Lower leg skin (tissue), 4 donors: Measurements from ENCODE around the gene GRIK2. TPM values are rescaled to one million over a fixed set of nuclear protein-coding genes. Genes with fewer than 3 reads are reported as not detected.

Experiments
- DNase-seq, 2 donors: peaks; one replicate each; pipeline ENCODE4 v3.0.0-alpha.2; 2019; ENCODE audit warnings: low spot score in 2 of 2
- H3K4me3 ChIP-seq: fragments of 200-600 bp; sonication (generic); 2 replicates; pipeline ENCODE4 v1.5.1; 2017; ENCODE audit warnings: mild to moderate bottlenecking, low read depth; ENCODE audit not compliant: poor library complexity, severe bottlenecking
- POLR2A ChIP-seq, 2 donors: fragments of 450-650 bp; IDR thresholded peaks; one replicate each; pipeline ENCODE4 v1.6.1; 2016 to 2017; ENCODE audit warnings: antibody characterized with exemption in 2 of 2, mild to moderate bottlenecking in 1 of 2, moderate library complexity in 1 of 2
- WGBS, 2 donors: methylation state at CpG; one replicate each; pipeline ENCODE4 v1.1.5; 2018; 5-methylcytosine and 5-hydroxymethylcytosine counted together
- intact Hi-C: fragments of 100-400 bp; cut with DNase I; formaldehyde crosslinking; loops from one replicate; pipeline ENCODE4 v1.15.0; 2023; ENCODE audit warnings: low total_unique reads
- total RNA-seq, 4 donors: library from RNA; depleted of rRNA; stranded (reverse); fragments of >200 nt; gene quantifications; one replicate each; pipeline ENCODE4 v1.1.0, GENCODE V29; 2016
- TF ChIP-seq, protein P1 (sequence below), 3 donors: fragments of 450-650 bp; IDR thresholded peaks; one replicate each; pipeline ENCODE4 v1.5.1; 2016; ENCODE audit warnings: antibody characterized with exemption in 3 of 3, mild to moderate bottlenecking in 3 of 3, moderate library complexity in 2 of 3

Gene GRIK2
- total RNA-seq, 4 donors from 2014 or later, result 0.04 to 2.0 (median 0.60) TPM

DNA sequence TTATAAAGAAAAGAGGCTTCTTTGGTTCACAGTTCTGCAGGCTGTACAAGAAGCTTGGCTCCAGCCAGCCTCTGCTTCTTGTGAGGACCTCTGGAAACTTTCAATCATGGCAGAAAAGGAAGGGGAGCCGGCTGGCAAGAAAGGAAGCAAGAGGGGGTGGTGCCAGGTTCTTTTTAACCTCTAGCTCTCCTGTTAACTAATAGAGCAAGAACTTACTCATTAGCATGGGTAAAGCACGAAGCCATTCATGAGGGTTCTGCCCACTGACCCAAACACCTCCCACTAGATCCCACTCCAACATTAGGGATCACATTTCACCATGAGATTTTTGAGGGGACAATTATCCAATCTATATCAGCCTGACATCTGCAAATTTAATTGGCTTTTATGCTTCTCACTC, 347.1 kb downstream of the GRIK2 start:
- WGBS, 2 donors, result 55 to 66% methylated on average over 2 of the region's 2 CpGs
- H3K4me3 ChIP-seq, result no peak overlapping the region
- TF ChIP-seq POLR2A (IDR thresholded peaks at IDR 0.05), result no peak
- TF ChIP-seq, protein P1, sequence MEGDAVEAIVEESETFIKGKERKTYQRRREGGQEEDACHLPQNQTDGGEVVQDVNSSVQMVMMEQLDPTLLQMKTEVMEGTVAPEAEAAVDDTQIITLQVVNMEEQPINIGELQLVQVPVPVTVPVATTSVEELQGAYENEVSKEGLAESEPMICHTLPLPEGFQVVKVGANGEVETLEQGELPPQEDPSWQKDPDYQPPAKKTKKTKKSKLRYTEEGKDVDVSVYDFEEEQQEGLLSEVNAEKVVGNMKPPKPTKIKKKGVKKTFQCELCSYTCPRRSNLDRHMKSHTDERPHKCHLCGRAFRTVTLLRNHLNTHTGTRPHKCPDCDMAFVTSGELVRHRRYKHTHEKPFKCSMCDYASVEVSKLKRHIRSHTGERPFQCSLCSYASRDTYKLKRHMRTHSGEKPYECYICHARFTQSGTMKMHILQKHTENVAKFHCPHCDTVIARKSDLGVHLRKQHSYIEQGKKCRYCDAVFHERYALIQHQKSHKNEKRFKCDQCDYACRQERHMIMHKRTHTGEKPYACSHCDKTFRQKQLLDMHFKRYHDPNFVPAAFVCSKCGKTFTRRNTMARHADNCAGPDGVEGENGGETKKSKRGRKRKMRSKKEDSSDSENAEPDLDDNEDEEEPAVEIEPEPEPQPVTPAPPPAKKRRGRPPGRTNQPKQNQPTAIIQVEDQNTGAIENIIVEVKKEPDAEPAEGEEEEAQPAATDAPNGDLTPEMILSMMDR (IDR thresholded peaks at IDR 0.05), result no peak
- intact Hi-C loops, result no loop called here
- DNase-seq, result no peak

DNA sequence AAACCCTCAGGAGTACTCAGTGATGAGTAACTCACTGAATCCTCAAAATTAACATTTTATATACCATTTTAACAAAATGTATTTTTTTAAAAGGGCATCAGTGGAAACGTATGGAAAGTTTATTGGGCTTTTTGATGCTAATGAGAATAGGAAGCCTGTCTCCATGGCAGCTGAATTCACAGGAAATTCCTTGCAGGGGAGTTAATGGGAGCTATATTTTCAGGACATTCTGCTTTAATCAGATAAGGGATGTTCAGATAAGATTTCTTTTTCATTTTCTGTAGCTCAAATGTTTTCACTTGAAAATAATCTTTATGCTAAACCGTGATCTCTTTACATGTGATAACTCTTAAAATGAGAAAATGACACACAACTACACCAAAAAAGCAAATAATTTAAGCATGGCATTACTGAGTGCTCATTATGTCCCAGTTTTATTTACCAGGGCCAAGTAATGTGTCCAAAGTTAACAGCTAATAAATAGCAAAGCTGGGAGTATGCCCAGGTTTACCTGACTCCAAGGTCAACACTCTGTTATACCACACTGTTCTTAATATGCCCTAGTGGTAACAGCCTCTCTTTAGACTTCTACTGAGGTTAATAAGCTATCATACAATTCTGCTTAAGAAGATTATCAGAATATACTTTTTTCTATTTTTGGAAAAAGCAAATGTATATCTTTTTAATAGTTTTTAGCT, 348.1 kb downstream of the GRIK2 start:
- H3K4me3 ChIP-seq, result no peak overlapping the region
- no peak for DNase-seq
- WGBS, 2 donors, result 26 to 45% methylated on average over 2 of the region's 2 CpGs
- no peak for TF ChIP-seq POLR2A (IDR thresholded peaks at IDR 0.05)
- TF ChIP-seq, protein P1 (IDR thresholded peaks at IDR 0.05), result no peak
- intact Hi-C loops, result no loop called here

DNA sequence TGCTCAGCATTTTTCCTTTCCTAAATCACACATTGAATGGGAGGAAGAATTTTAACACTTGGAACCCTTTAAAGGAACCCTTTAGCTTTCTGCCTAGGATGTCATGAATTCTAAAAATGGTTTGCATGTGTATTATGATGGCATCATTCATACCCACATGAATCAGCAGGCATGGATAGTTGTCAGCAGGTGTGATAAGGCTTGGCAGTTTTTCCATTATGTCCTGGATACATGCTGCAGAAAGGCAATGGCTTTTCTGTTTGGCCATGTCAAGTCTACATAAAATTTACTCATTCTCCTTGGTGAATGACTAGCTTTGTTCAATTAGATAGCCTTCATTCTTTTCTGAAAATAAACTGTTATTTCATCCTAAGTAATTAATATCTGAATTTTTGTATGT, 353.7 kb downstream of the GRIK2 start:
- no peak for DNase-seq
- H3K4me3 ChIP-seq, result no peak overlapping the region
- intact Hi-C loops, result no loop called here
- no peak for TF ChIP-seq POLR2A (IDR thresholded peaks at IDR 0.05)
- TF ChIP-seq, protein P1 (IDR thresholded peaks at IDR 0.05), result no peak

DNA sequence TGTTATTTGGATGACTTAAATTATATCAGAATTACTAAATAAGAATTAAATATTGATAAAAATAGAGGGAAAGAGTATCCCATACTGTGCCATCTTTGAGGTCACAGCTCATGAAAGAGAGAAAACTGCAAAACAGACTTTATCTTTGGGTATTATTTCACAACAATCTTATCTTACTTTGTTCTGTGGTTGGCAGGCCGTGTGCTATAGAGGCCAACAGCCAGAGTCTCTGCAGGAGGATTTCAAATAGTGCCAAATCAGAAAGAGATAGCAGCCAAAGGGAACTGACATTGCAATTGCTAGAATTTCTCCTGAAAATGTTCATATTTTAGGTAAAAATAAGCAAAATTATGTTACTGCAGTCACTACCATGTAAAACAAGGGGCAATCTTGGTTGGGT, 354.2 kb downstream of the GRIK2 start:
- TF ChIP-seq, protein P1 (IDR thresholded peaks at IDR 0.05), result no peak
- no peak for TF ChIP-seq POLR2A (IDR thresholded peaks at IDR 0.05)
- 25 to 39% methylated on average over 1 of the region's 1 CpG for WGBS, 2 donors
- no peak for DNase-seq
- intact Hi-C loops, result no loop called here
- H3K4me3 ChIP-seq, result no peak overlapping the region

DNA sequence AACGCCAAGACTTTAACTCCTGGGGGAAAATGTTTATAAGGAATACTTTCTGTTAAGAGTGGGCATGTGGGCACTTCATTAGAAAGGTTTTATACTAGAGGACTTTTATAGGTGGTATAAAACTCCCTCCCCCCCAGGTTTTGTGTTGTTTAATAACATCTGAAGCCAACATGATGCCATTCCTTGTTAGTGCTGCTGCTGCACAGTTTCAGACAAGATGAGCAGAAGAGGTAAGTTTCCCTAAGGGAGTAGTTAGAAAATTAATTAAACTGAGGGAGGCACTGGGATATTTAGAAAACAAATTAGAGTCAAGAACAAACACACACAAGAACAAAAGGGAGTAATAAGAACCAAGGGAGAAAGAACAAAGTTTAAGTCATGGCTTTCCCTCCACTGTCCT, 362.4 kb downstream of the GRIK2 start:
- no peak for DNase-seq
- intact Hi-C loops, result no loop called here
- TF ChIP-seq POLR2A (IDR thresholded peaks at IDR 0.05), result no peak
- TF ChIP-seq, protein P1 (IDR thresholded peaks at IDR 0.05), result no peak
- no peak overlapping the region for H3K4me3 ChIP-seq
- 76 to 91% methylated on average over 1 of the region's 1 CpG for WGBS, 2 donors

DNA sequence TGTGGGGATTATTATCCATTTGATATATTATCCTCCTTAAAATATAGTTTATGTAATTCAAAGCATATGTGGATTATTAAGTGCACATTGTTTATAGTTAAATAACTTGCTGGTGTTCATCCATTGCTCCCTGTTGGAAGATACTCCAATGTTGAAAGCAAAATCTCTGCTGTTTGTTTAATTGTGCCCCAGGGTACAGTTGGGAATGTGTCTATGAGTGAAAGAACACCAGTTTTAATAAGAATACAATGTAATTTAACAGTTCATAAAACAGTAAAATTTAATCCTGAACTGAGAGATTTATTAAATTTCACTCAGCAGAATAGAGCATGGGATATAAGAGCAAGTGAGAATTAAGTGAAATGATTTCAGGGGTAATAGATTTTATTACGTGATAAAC, 364.9 kb downstream of the GRIK2 start:
- TF ChIP-seq POLR2A (IDR thresholded peaks at IDR 0.05), result no peak
- TF ChIP-seq, protein P1 (IDR thresholded peaks at IDR 0.05), result no peak
- 58 to 71% methylated on average over 1 of the region's 1 CpG for WGBS, 2 donors
- no peak for DNase-seq
- intact Hi-C loops, result no loop called here
- H3K4me3 ChIP-seq, result no peak overlapping the region
